ENCODE measurements around the gene PSEN1. TPM values are rescaled to one million over a fixed set of nuclear protein-coding genes. Genes with fewer than 3 reads are reported as not detected.

The PSEN1 gene
- total RNA-seq, 4 donors from 2014 or later, result 54.6 to 100 (median 68.1) TPM

- Histone ChIP-seq H3K4me1 (no peaks in the 10 kb centered on the region), H3K36me3 (peaks cover 33 to 60% of the 10 kb centered on the region in 2 donors), H3K4me3 (replicated peaks in 1 of 3) (no peak overlapping the region), H3K9me3 (no peaks in the 10 kb centered on the region), H3K27ac (no peak overlapping the region), H3K27me3 (no peaks in the 10 kb centered on the region)
- intact Hi-C loops (cut with DNase I), result no loop called here
- WGBS, 2 donors, result 80 to 87% methylated on average over 3 of the region's 3 CpGs
- no peak for DNase-seq
- no peak for TF ChIP-seq CTCF (IDR thresholded peaks at IDR 0.05)
- no peak for TF ChIP-seq POLR2A (IDR thresholded peaks at IDR 0.05)
These were observed 31.3 kb upstream of the PSEN1 start for GRCh38 chr14:73105050-73105449.

- H3K27ac ChIP-seq, result no peak overlapping the region
- no peaks in the 10 kb centered on the region for H3K4me1 ChIP-seq
- WGBS, 2 donors, result 95 to 96% methylated on average over 16 of the region's 16 CpGs
- no peak for TF ChIP-seq CTCF (IDR thresholded peaks at IDR 0.05)
- TF ChIP-seq POLR2A (IDR thresholded peaks at IDR 0.05), result no peak
- H3K36me3 ChIP-seq, result peaks cover 36 to 65% of the 10 kb centered on the region in 2 donors
- no peak for DNase-seq
- no peak overlapping the region for H3K4me3 ChIP-seq (replicated peaks in 1 of 3)
- intact Hi-C loops (cut with DNase I), result no loop called here
- no peaks in the 10 kb centered on the region for H3K9me3 ChIP-seq
- no peaks in the 10 kb centered on the region for H3K27me3 ChIP-seq
These were observed 30.6 kb upstream of the PSEN1 start for GRCh38 chr14:73105727-73106126.

GRCh38 chr14:73116079-73116665 lies 20.1 kb upstream of the PSEN1 start:
- WGBS, 2 donors, result 93 to 94% methylated on average over 6 of the region's 6 CpGs
- no peaks in the 10 kb centered on the region for H3K27me3 ChIP-seq
- H3K4me3 ChIP-seq (replicated peaks in 1 of 3), result no peak overlapping the region
- H3K27ac ChIP-seq, result no peak overlapping the region
- no peaks in the 10 kb centered on the region for H3K9me3 ChIP-seq
- intact Hi-C loops (cut with DNase I), result no loop called here
- peaks cover 39 to 47% of the 10 kb centered on the region in 2 donors for H3K36me3 ChIP-seq
- no peak for DNase-seq
- TF ChIP-seq POLR2A (IDR thresholded peaks at IDR 0.05) (no peak), CTCF (IDR thresholded peaks at IDR 0.05) (no peak)
- no peaks in the 10 kb centered on the region for H3K4me1 ChIP-seq

GRCh38 chr14:73124180-73124894 lies 12.0 kb upstream of the PSEN1 start:
- WGBS, 2 donors, result 59 to 62% methylated on average over 6 of the region's 6 CpGs

More at GRCh38 chr14:73124180-73124894, 12.0 kb upstream of the PSEN1 start:
- Histone ChIP-seq H3K27ac (no peak overlapping the region), H3K4me1 (no peaks in the 10 kb centered on the region), H3K27me3 (no peaks in the 10 kb centered on the region), H3K9me3 (no peaks in the 10 kb centered on the region), H3K4me3 (replicated peaks in 1 of 3) (no peak overlapping the region), H3K36me3 (peaks cover 5 to 14% of the 10 kb centered on the region in 2 donors)
- no peak for DNase-seq
- intact Hi-C loops (cut with DNase I), result no loop called here
- no peak for TF ChIP-seq CTCF (IDR thresholded peaks at IDR 0.05)
- TF ChIP-seq POLR2A (IDR thresholded peaks at IDR 0.05), result no peak
